Stomach (tissue), 9 donors: ENCODE data around the gene PLXNA2. TPM values are rescaled to one million over a fixed set of nuclear protein-coding genes. Genes with fewer than 3 reads are reported as not detected.

Source experiments
- DNase-seq, 2 donors: peaks; one replicate each; pipeline versions ENCODE4 v3.0.0 to v3.0.0-alpha.2; 2013 to 2019
- H3K27ac ChIP-seq, 5 donors: fragments of 200-600 bp in 4 of 5; sonication (generic) in 4 of 5; one replicate each; pipeline ENCODE4 v1.5.1; 2013 to 2019; ENCODE audit warnings: mild to moderate bottlenecking in 1 of 5, moderate library complexity in 1 of 5
- H3K27me3 ChIP-seq, 3 donors: fragments of 200-600 bp; sonication (generic); one replicate each; pipeline ENCODE4 v1.5.1; 2017 to 2019; ENCODE audit warnings: mixed run types in 1 of 3
- H3K36me3 ChIP-seq, 4 donors: fragments of 200-600 bp; sonication (generic); 1 replicate in 3 of 4; 2 replicates in 1 of 4; pipeline ENCODE4 v1.5.1; 2016 to 2019
- H3K4me1 ChIP-seq, 4 donors: fragments of 200-600 bp; sonication (generic); one replicate each; pipeline ENCODE4 v1.5.1; 2016 to 2019
- H3K4me3 ChIP-seq, 4 donors: fragments of 200-600 bp; sonication (generic) in 3 of 4; one replicate each; pipeline ENCODE4 v1.5.1; 2016 to 2019; ENCODE audit warnings: mild to moderate bottlenecking in 1 of 4
- H3K9me3 ChIP-seq, 4 donors: fragments of 200-600 bp; sonication (generic); one replicate each; pipeline ENCODE4 v1.5.1; 2016 to 2019
- CTCF ChIP-seq, 7 experiments: fragments of 450-650 bp in 4 of 7; fragments of 200-600 bp in 3 of 7; sonication (generic) in 3 of 7; IDR thresholded peaks; one replicate each; pipeline ENCODE4 v1.5.1; 2016 to 2019; ENCODE audit warnings: antibody characterized with exemption in 7 of 7, control low read depth in 2 of 7, mild to moderate bottlenecking in 1 of 7
- EP300 ChIP-seq: sonication (generic); formaldehyde crosslinking; IDR thresholded peaks from one replicate; pipeline ENCODE4 v1.6.1; 2017; ENCODE audit warnings: antibody characterized with exemption
- POLR2A ChIP-seq, 4 donors: fragments of 450-650 bp; IDR thresholded peaks; one replicate each; pipeline ENCODE4 v1.6.1; 2016; ENCODE audit warnings: antibody characterized with exemption in 4 of 4, control low read depth in 2 of 4, mild to moderate bottlenecking in 1 of 4, moderate library complexity in 1 of 4
- POLR2AphosphoS5 ChIP-seq, 3 donors: sonication (generic); formaldehyde crosslinking; IDR thresholded peaks; one replicate each; pipeline ENCODE4 v1.6.1; 2016; ENCODE audit warnings: antibody characterized with exemption in 3 of 3
- WGBS, 5 donors: extraction: QIAGEN DNeasy Blood & Tissue Kit in 3 of 5; methylation state at CpG; one replicate each; pipeline versions ENCODE4 v1.1.5 to v1.1.7; 2013 to 2018; 5-methylcytosine and 5-hydroxymethylcytosine counted together
- intact Hi-C: fragments of 100-400 bp; cut with DNase I; formaldehyde crosslinking; loops from one replicate; pipeline ENCODE4 v1.15.1; 2023; ENCODE audit warnings: low total_unique reads
- polyA plus RNA-seq, 3 donors: library from polyadenylated mRNA; stranded (reverse); fragments of 200-250 nt; gene quantifications; one replicate each; pipeline ENCODE4 v1.2.3, GENCODE V29; 2013
- total RNA-seq, 5 donors: library from RNA; depleted of rRNA; stranded (reverse); fragments of >200 nt; gene quantifications; one replicate each; pipeline versions ENCODE4 v1.1.0 to v1.2.3, GENCODE V29; 2014 to 2016
- donor health status: healthy with polysubstance abuse.
- donor health status: Bipolar disorder and iron deficiency.
- donor health status: healthy.

The PLXNA2 gene
- total and polyA plus RNA-seq, 8 donors, result 2.7 to 185 (median 28.7) TPM

- H3K4me3 ChIP-seq, result no peak overlapping the region
- intact Hi-C loops, result no loop called here
- 83 to 92% (median 85%) methylated on average over 2 of the region's 2 CpGs for WGBS, 5 donors
- H3K36me3 ChIP-seq, result peaks cover 0 to 13% (median 7%) of the 10 kb centered on the region in 4 donors
- no peaks in the 10 kb centered on the region for H3K9me3 ChIP-seq
- H3K27me3 ChIP-seq, result no peaks in the 10 kb centered on the region
- H3K4me1 ChIP-seq, result peaks cover 8 to 18% (median 13%) of the 10 kb centered on the region in 4 donors
- no peak for DNase-seq
- no peak overlapping the region for H3K27ac ChIP-seq
- no peak for TF ChIP-seq CTCF (IDR thresholded peaks at IDR 0.05)
- TF ChIP-seq POLR2A (IDR thresholded peaks at IDR 0.05), result no peak
- TF ChIP-seq POLR2AphosphoS5 (IDR thresholded peaks at IDR 0.05), result no peak
- no peak for TF ChIP-seq EP300
Measured at GRCh38 chr1:208127284-208127683, 116.9 kb downstream of the PLXNA2 start.

- TF ChIP-seq EP300 (no peak), POLR2AphosphoS5 (IDR thresholded peaks at IDR 0.05) (no peak), POLR2A (IDR thresholded peaks at IDR 0.05) (no peak), CTCF (IDR thresholded peaks at IDR 0.05) (no peak)
- Histone ChIP-seq H3K27me3 (no peaks in the 10 kb centered on the region), H3K9me3 (no peaks in the 10 kb centered on the region), H3K36me3 (peaks cover 0 to 13% (median 7%) of the 10 kb centered on the region in 4 donors), H3K27ac (no peak overlapping the region), H3K4me3 (no peak overlapping the region), H3K4me1 (peaks cover 0 to 9% (median 2%) of the 10 kb centered on the region in 4 donors)
- WGBS, 5 donors, result 71 to 93% (median 77%) methylated on average over 2 of the region's 2 CpGs; no CpG with 5 or more reads in 1 of the 5 donors
- intact Hi-C loops, result no loop called here
- no peak for DNase-seq
Measured at GRCh38 chr1:208126108-208126507, 118.1 kb downstream of the PLXNA2 start.

GRCh38 chr1:208122612-208123358 lies 121.4 kb downstream of the PLXNA2 start:
- 87 to 98% (median 96%) methylated on average over 4 of the region's 4 CpGs for WGBS, 5 donors
- peaks cover 0 to 17% (median 10%) of the 10 kb centered on the region in 4 donors for H3K36me3 ChIP-seq

GRCh38 chr1:208121813-208122364 lies 122.3 kb downstream of the PLXNA2 start:
- Histone ChIP-seq H3K4me1 (peaks cover 5 to 38% (median 21%) of the 10 kb centered on the region in 4 donors), H3K27me3 (no peaks in the 10 kb centered on the region), H3K9me3 (no peaks in the 10 kb centered on the region), H3K36me3 (peaks cover 0 to 13% (median 8%) of the 10 kb centered on the region in 4 donors), H3K27ac (no peak overlapping the region), H3K4me3 (no peak overlapping the region)
- TF ChIP-seq CTCF (IDR thresholded peaks at IDR 0.05) (no peak), EP300 (no peak), POLR2A (IDR thresholded peaks at IDR 0.05) (no peak), POLR2AphosphoS5 (IDR thresholded peaks at IDR 0.05) (no peak)
- intact Hi-C loops, result no loop called here
- DNase-seq, result no peak
- 80 to 91% (median 86%) methylated on average over 3 of the region's 3 CpGs for WGBS, 5 donors

More at GRCh38 chr1:208122612-208123358, 121.4 kb downstream of the PLXNA2 start:
- intact Hi-C loops, result no loop called here
- no peaks in the 10 kb centered on the region for H3K27me3 ChIP-seq
- no peak overlapping the region for H3K27ac ChIP-seq
- DNase-seq, result no peak
- peaks cover 5 to 34% (median 18%) of the 10 kb centered on the region in 4 donors for H3K4me1 ChIP-seq
- no peaks in the 10 kb centered on the region for H3K9me3 ChIP-seq
- TF ChIP-seq POLR2AphosphoS5 (IDR thresholded peaks at IDR 0.05), result no peak
- no peak for TF ChIP-seq POLR2A (IDR thresholded peaks at IDR 0.05)
- no peak for TF ChIP-seq EP300
- TF ChIP-seq CTCF (IDR thresholded peaks at IDR 0.05), result no peak
- no peak overlapping the region for H3K4me3 ChIP-seq
